Naive B cell (primary cell): ENCODE measurements around the gene CIDEC. TPM values are rescaled to one million over a fixed set of nuclear protein-coding genes. Genes with fewer than 3 reads are reported as not detected.
A peak's percentile ranks its signal among the peaks of the same experiment; 100 is the strongest.

Source experiments
- ATAC-seq, 2 donors: fragments of 150-1000 bp; cut with Tn5 transposase; 2 replicates each; pipeline ENCODE4 v1.10.0; 2021; ENCODE audit warnings: low read depth in 2 of 2, mild to moderate bottlenecking in 2 of 2, moderate library complexity in 2 of 2
- DNase-seq: peaks from one replicate; pipeline ENCODE4 v3.0.0; 2022
- H3K27ac Mint-ChIP-seq, 6 donors: one replicate each; pipeline ENCODE4 v1.8.0; 2020 to 2022; ENCODE audit warnings: mild to moderate bottlenecking in 6 of 6, mixed read lengths in 6 of 6, moderate library complexity in 5 of 6, inconsistent platforms in 2 of 6
- H3K27me3 Mint-ChIP-seq, 3 donors: one replicate each; pipeline ENCODE4 v1.8.0; 2021 to 2022; ENCODE audit warnings: mixed read lengths in 3 of 3, mild to moderate bottlenecking in 1 of 3
- H3K36me3 Mint-ChIP-seq, 2 donors: one replicate each; pipeline ENCODE4 v1.8.0; 2020 to 2022; ENCODE audit warnings: mixed read lengths in 2 of 2, inconsistent platforms in 1 of 2, mild to moderate bottlenecking in 1 of 2
- H3K4me1 Mint-ChIP-seq, 3 donors: one replicate each; pipeline ENCODE4 v1.8.0; 2020 to 2022; ENCODE audit warnings: mixed read lengths in 3 of 3, inconsistent platforms in 1 of 3, mild to moderate bottlenecking in 1 of 3, moderate library complexity in 1 of 3
- H3K4me3 Mint-ChIP-seq, 8 donors: one replicate each; pipeline ENCODE4 v1.8.0; 2020 to 2022; ENCODE audit warnings: mild to moderate bottlenecking in 8 of 8, mixed read lengths in 8 of 8, moderate library complexity in 8 of 8, inconsistent platforms in 2 of 8
- H3K9me3 Mint-ChIP-seq, 7 donors: one replicate each; pipeline ENCODE4 v1.8.0; 2020 to 2022; ENCODE audit warnings: mixed read lengths in 7 of 7, mild to moderate bottlenecking in 5 of 7, inconsistent platforms in 2 of 7, moderate library complexity in 1 of 7
- polyA plus RNA-seq, 6 donors: library from polyadenylated mRNA; unstranded; fragments of 300-500 nt; fragmentation: Illumina TruSeq; gene quantifications; one replicate each; pipeline ENCODE4 v1.2.3, GENCODE V29; 2021; ENCODE audit warnings: low read depth in 6 of 6

Gene CIDEC
- polyA plus RNA-seq, 6 donors from 2014 or later = 0.36 TPM; not detected in 5

DNA sequence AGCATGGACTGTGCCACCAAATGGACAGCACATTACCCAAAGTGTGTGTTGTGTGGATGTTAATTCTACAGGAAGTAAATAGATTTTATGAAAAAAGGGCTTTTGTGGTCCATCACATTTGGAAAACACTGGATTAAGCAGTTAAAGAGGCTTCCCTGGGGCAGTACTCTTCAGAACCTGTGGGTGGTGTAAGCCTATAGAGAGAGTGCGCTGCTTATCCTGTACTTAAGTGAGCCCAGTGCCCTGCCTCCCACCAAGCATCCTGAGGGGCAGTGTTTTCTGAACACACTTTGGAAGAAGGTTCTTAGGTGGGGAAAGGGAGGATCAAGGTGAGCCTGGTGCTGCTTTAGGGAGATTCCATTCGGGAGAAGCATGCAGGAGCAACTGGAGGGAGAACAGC, 59.1 kb downstream of the CIDEC start:
- H3K9me3 Mint-ChIP-seq = no peaks in the 10 kb centered on the region
- no peaks in the 10 kb centered on the region for H3K27me3 Mint-ChIP-seq
- H3K4me1 Mint-ChIP-seq = no peaks in the 10 kb centered on the region
- peak overlapping the region in 3 of 6 donors; percentile 25 to 61 (median 56) for H3K27ac Mint-ChIP-seq
- H3K36me3 Mint-ChIP-seq = peaks cover 0 to 8% of the 10 kb centered on the region in 2 donors
- ATAC-seq = peak in 1 of 2 donors; percentile 39
- DNase-seq = no peak
- H3K4me3 Mint-ChIP-seq = peak overlapping the region in 1 of 8 donors; percentile 9

DNA sequence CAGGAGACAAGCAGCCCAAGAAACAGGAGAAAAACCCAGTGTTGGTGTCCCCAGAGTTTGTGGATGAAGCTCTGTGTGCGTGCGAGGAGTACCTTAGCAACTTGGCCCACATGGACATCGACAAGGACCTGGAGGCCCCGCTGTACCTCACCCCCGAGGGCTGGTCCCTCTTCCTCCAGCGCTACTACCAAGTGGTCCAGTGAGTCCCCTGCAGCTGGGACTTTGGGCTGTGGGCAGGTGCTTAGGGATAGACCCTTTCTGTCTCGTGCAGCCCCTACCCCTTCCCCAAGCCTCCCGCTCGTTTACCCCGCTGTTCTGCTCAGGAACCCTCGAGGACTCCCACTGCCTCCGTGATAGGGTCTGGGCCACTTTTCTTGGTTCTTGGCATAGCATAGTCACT, 59.5 kb downstream of the CIDEC start:
- Mint-ChIP-seq H3K4me3 (no peak overlapping the region), H3K36me3 (peaks cover 0 to 8% of the 10 kb centered on the region in 2 donors), H3K27ac (no peak overlapping the region), H3K9me3 (no peaks in the 10 kb centered on the region), H3K27me3 (no peaks in the 10 kb centered on the region), H3K4me1 (no peaks in the 10 kb centered on the region)
- ATAC-seq (no peak), DNase-seq (no peak)

GRCh38 chr3:9818666-9819335, 61.3 kb downstream of the CIDEC start:
- DNase-seq (no peak), ATAC-seq (no peak)
- H3K27me3 Mint-ChIP-seq = no peaks in the 10 kb centered on the region
- H3K9me3 Mint-ChIP-seq = no peaks in the 10 kb centered on the region
- peaks cover 0 to 8% of the 10 kb centered on the region in 2 donors for H3K36me3 Mint-ChIP-seq
- peak overlapping the region in 1 of 8 donors; percentile 74 for H3K4me3 Mint-ChIP-seq
- H3K4me1 Mint-ChIP-seq = no peaks in the 10 kb centered on the region
- peak overlapping the region in 1 of 6 donors; percentile 53 for H3K27ac Mint-ChIP-seq

- H3K4me3 Mint-ChIP-seq = no peak overlapping the region
- no peaks in the 10 kb centered on the region for H3K9me3 Mint-ChIP-seq
- H3K4me1 Mint-ChIP-seq = no peaks in the 10 kb centered on the region
- DNase-seq = no peak
- no peak overlapping the region for H3K27ac Mint-ChIP-seq
- peaks cover 0 to 8% of the 10 kb centered on the region in 2 donors for H3K36me3 Mint-ChIP-seq
- ATAC-seq = no peak
- H3K27me3 Mint-ChIP-seq = no peaks in the 10 kb centered on the region
Observed at GRCh38 chr3:9817436-9817835, 62.6 kb downstream of the CIDEC start.

Other genes with a start within 250 kb of the CIDEC start
- 100 to 1,000 TPM in 1 of 6 donors, 10 to 100 TPM in 5; 78.2 to 148 (median 91.4) TPM for gene MTMR14, start 230.7 kb downstream of the CIDEC start, polyA plus RNA-seq
- gene CPNE9, start 176.4 kb downstream of the CIDEC start, polyA plus RNA-seq = not detected
- 10 to 100 TPM in 2 of 6 donors, 1 to 10 TPM in 4; 3.0 to 22.0 (median 9.0) TPM for gene BRPF1, start 148.5 kb downstream of the CIDEC start, polyA plus RNA-seq
- 10 to 100 TPM; 23.2 to 35.1 (median 30.1) TPM for gene OGG1, start 130.3 kb downstream of the CIDEC start, polyA plus RNA-seq
- 1 to 10 TPM in 3 of 6 donors, under 1 TPM in 2, not detected in 1; 0.26 to 2.3 (median 1.2) TPM for gene CAMK1, start 110.3 kb downstream of the CIDEC start, polyA plus RNA-seq
- gene TADA3, start 87.8 kb downstream of the CIDEC start, polyA plus RNA-seq = 10 to 100 TPM; 39.7 to 67.1 (median 45.6) TPM
- 100 to 1,000 TPM; 263 to 316 (median 286) TPM for gene ARPC4, start 87.2 kb downstream of the CIDEC start, polyA plus RNA-seq
- 1 to 10 TPM in 5 of 6 donors, not detected in 1; 2.7 to 7.6 (median 3.4) TPM for gene TTLL3, start 70.0 kb downstream of the CIDEC start, polyA plus RNA-seq
- gene RPUSD3, start 36.2 kb downstream of the CIDEC start, polyA plus RNA-seq = 10 to 100 TPM; 56.7 to 76.4 (median 65.2) TPM
- 10 to 100 TPM; 53.2 to 70.4 (median 59.7) TPM for gene JAGN1, start 10.4 kb upstream of the CIDEC start, polyA plus RNA-seq
- gene IL17RE, start 22.6 kb upstream of the CIDEC start, polyA plus RNA-seq = not detected
- gene IL17RC, start 36.8 kb upstream of the CIDEC start, polyA plus RNA-seq = 1 to 10 TPM; 3.9 to 9.1 (median 7.6) TPM
- gene CRELD1, start 53.6 kb upstream of the CIDEC start, polyA plus RNA-seq = 10 to 100 TPM; 16.5 to 60.6 (median 27.5) TPM
- gene PRRT3, start 72.2 kb upstream of the CIDEC start, polyA plus RNA-seq = under 1 TPM; 0.22 to 0.82 (median 0.52) TPM
- gene EMC3, start 106.6 kb upstream of the CIDEC start, polyA plus RNA-seq = 10 to 100 TPM; 43.5 to 72.0 (median 54.8) TPM
- gene FANCD2, start 146.2 kb upstream of the CIDEC start, polyA plus RNA-seq = 10 to 100 TPM in 4 of 6 donors, 1 to 10 TPM in 2; 6.7 to 13.6 (median 11.2) TPM
- 1 to 10 TPM in 1 of 6 donors, not detected in 5; 1.0 TPM for gene FANCD2OS, start 228.0 kb upstream of the CIDEC start, polyA plus RNA-seq
- 100 to 1,000 TPM; 274 to 374 (median 312) TPM for gene BRK1, start 235.4 kb upstream of the CIDEC start, polyA plus RNA-seq